Right ventricle myocardium superior (tissue), 1 donor: Measurements from ENCODE around the gene NHERF1. TPM values are rescaled to one million over a fixed set of nuclear protein-coding genes. Genes with fewer than 3 reads are reported as not detected.

ENCODE experiments used
- ATAC-seq: fragments of 200-7000 bp; cut with Tn5 transposase; one replicate; pipeline ENCODE4 v1.9.1; 2020; ENCODE audit warnings: mild to moderate bottlenecking; ENCODE audit not compliant: poor library complexity
- DNase-seq: peaks from one replicate; pipeline ENCODE4 v3.0.0-alpha.2; 2020
- intact Hi-C: fragments of 100-400 bp; cut with DNase I; formaldehyde crosslinking; loops from one replicate; pipeline ENCODE4 v1.11.2; 2022
- total RNA-seq: library from RNA; stranded (reverse); fragmentation: NEBNext Ultra II Directional; extraction: Animal tissue kit (Norgen Biotek cat#: 25700); gene quantifications from one replicate; pipeline ENCODE4 v1.2.1, GENCODE V29; 2021
- donor health status: DM: no; HTN: yes; CAD: no; lungs with severe emphysema.

Gene NHERF1
- total RNA-seq, 1 donor from 2014 or later = 13.7 TPM

DNA sequence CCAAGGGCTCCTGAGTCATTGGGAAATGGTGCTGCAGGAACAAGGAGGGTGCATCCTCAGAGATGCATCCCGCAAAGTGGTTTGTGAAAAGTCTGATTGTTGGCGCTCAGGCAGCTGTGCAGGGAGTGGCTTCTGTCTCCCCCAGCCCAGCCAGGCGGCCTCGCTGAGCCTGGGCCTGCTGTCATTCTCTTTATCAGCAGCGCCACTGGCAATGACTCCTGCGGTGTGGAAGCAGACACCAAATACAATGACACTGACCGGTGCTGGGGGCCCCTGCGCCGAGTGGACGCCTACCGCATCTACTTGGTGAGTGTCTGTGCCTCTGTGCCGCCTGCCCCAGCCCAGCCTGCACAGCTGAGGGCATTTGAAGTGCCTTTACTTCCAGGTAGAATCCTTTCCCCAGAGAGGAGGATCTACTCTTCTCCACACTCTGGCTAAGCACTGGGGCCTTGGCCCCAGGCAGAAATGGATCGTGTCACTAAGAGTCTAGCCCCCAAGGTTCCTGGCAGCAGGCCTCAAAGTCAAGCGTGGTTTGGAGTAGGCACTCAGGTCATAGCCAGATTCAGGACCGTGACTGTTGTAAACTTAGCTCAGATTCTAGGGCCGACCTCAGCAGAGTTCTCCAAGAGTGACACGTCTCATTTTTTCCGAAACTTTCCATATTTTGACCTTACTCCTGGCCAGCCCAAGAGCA lies 47.0 kb downstream of the NHERF1 start:
- ATAC-seq (no peak), DNase-seq (no peak)
- intact Hi-C loops = no loop called here

- intact Hi-C loops = no loop called here
- DNase-seq = no peak
- ATAC-seq = peak; percentile 64
Observed at GRCh38 chr17:74796211-74796610, 47.8 kb downstream of the NHERF1 start.

- intact Hi-C loops = no loop called here
- ATAC-seq (no peak), DNase-seq (no peak)
Observed at GRCh38 chr17:74796866-74797265, 48.4 kb downstream of the NHERF1 start.

- ATAC-seq (no peak), DNase-seq (no peak)
- intact Hi-C loops = no loop called here
Observed at GRCh38 chr17:74797824-74798223, 49.4 kb downstream of the NHERF1 start.

DNA sequence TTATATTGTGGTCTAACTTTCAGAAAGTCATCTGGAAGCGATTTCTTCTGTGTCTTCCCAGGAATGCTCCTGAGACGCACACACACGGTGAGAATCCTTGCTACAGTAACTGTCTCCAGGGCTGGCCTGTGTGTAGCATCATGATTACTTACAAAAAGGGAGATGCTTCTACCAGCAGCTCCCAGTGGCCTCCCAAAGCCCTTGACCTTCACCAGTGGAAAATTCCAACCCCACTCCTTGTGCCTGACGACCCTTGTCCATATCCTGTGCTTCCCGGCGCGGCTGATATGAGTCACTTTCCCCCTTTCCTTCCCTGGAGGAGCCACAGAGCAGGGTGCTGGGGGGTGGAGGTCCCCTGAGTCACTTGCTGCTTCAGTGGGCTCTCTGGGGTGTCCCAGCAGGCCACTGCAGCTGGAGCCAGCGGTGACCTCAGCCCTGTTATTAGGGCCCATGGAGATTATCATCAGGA lies 49.8 kb downstream of the NHERF1 start:
- intact Hi-C loops = no loop called here
- DNase-seq (no peak), ATAC-seq (no peak)

- no peak for ATAC-seq
- intact Hi-C loops = no loop called here
- no peak for DNase-seq
Observed at GRCh38 chr17:74799097-74799496, 50.7 kb downstream of the NHERF1 start.

GRCh38 chr17:74800531-74800930 lies 52.1 kb downstream of the NHERF1 start:
- DNase-seq (no peak), ATAC-seq (no peak)
- intact Hi-C loops = no loop called here

GRCh38 chr17:74801896-74802295 lies 53.5 kb downstream of the NHERF1 start:
- DNase-seq (no peak), ATAC-seq (no peak)
- intact Hi-C loops = no loop called here

- ATAC-seq (no peak), DNase-seq (no peak)
- intact Hi-C loops = no loop called here
Observed at GRCh38 chr17:74803388-74803930, 55.0 kb downstream of the NHERF1 start.

DNA sequence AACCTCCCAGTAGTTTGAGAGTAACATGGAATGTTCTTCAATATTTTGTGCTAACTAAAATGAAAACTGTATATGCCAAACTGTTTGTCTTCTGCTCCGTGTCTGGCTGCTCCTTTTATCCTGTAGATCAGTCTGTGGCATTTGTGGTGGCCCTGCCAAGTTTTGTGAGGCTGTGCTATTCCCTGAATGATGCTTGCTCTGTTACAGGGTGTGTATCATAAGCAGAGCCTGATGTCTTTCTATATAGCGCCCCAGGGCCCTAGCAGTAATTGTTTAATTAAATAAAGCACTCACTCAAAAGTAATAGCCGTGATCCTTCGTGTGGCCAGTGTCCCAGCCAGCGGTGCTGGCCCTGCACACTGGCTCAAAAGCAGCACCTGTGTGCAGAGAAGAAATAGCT lies 55.5 kb downstream of the NHERF1 start:
- intact Hi-C loops = no loop called here
- ATAC-seq = no peak
- no peak for DNase-seq

DNA sequence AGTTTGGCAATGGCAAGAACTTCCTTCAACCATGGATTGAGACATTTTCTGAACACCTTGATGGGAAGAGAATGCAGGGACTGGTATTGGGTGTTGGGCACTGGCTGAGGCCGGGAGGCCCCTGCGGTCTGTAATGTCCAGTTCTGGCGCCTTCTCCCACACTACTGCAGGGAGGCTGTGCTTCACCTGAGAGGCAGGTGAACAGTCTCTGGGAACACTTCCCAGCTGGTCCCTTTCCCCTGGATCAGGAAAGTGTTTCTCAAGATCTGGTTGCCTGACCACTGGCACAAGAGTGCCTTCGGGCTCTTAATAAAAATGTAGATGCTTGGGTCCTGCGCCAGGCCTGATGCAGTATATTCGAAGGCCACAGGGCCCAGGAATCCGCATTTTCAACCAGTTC lies 56.3 kb downstream of the NHERF1 start:
- no peak for DNase-seq
- intact Hi-C loops = no loop called here
- no peak for ATAC-seq

DNA sequence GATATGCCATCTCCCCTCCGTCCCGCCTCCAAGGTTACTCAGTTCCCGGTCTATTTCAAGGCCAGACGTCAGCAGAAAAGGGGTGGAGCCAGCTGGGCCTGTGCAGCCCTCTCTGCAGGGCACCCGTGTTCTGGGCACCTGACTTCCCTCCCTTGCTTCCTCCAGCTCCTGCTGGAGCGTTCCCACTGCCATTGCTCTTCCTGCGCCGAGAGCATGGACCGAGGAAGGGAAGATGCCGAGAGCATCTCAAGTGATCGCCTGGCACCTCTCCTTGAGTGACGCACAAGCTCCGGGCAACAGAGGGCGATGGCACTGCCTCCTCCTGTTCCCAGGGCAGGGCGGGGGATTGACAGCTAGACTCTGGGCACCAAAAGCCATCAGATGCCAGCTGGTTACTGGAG lies 57.2 kb downstream of the NHERF1 start:
- intact Hi-C loops = no loop called here
- peak; percentile 81 for ATAC-seq
- DNase-seq = peak; percentile 52

DNA sequence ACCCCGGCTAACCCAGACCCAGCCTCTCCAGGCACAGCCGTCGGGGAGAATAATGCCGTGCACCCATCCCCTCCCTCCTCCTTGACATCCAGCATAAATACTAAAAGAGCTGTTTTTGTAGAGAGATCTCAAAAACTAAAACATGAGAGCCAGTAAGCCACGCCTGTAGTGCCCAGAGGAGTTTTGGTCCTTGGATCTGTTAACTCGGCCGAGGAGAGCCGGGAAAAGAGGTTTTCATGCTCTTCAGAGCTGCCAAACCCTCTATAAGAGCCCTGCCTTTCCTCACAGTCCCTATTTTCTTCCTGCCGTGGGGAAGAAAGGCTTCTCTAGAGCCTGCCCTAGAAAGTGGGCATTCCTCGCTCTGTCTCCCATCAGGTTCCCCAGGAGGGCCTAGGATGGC lies 57.9 kb downstream of the NHERF1 start:
- ATAC-seq (no peak), DNase-seq (no peak)
- intact Hi-C loops = no loop called here

GRCh38 chr17:74807441-74807840 lies 59.0 kb downstream of the NHERF1 start:
- no peak for DNase-seq
- intact Hi-C loops = no loop called here
- no peak for ATAC-seq

DNA sequence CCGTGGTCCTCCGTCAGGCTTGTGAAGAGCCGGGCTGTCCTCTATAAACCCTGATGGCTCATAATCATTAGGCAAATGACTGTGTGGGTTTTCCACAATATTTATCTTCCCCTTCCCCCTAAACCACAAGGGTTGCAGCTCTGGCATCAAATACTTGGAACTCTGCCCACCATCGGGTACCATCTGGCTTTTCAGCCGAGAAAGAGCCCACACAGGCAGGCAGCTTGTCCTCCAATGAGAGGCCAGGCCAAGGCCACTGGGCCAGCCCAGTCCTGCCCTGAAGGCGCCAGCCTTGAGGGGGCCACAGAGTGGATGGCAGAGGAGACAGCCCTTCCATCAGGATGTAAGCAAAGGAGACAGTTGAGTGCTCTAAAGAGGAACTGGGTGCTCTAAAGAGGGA lies 59.5 kb downstream of the NHERF1 start:
- intact Hi-C loops = no loop called here

DNA sequence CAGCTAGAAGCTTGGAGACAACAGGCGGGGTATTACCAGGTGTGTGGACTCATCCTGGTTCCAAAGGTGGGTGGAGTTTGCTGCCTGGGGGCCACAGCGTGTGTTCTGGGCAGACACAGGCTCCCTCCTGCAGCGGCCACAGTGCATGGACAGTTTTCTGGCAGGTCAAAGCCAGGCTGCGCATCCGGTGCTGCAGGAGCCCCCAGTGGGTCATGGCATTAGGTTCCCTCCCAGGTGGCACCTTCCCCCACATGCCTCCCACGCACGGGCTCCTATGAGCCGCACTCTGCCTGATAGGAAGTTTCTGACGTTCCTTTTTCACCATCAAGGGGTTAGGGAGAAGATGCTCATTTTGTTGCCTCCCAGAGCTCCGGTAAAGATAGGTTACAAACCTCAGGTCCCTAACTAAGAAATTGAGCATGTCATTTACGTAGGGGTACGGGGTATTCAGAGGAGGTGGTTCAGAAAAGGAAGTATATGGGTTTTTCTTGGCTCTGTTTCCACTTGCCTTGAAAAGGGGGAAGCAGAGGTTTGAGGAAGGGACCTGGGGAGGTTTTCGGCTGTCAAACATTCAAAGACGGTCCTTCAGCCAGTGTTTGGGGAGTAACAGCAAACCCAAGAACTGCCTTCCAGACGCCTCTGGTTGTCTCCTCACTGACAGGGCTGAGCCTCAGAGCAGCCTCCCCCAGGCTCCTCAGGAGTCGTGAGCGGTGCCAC lies 60.4 kb downstream of the NHERF1 start:
- no peak for ATAC-seq
- intact Hi-C loops = no loop called here

More for the DNA sequence above, 59.5 kb downstream of the NHERF1 start:
- ATAC-seq = no peak
- DNase-seq = no peak

GRCh38 chr17:74810699-74811485 lies 62.5 kb downstream of the NHERF1 start:
- intact Hi-C loops = no loop called here
- DNase-seq (no peak), ATAC-seq (no peak)

More for the DNA sequence above, 60.4 kb downstream of the NHERF1 start:
- DNase-seq = no peak

DNA sequence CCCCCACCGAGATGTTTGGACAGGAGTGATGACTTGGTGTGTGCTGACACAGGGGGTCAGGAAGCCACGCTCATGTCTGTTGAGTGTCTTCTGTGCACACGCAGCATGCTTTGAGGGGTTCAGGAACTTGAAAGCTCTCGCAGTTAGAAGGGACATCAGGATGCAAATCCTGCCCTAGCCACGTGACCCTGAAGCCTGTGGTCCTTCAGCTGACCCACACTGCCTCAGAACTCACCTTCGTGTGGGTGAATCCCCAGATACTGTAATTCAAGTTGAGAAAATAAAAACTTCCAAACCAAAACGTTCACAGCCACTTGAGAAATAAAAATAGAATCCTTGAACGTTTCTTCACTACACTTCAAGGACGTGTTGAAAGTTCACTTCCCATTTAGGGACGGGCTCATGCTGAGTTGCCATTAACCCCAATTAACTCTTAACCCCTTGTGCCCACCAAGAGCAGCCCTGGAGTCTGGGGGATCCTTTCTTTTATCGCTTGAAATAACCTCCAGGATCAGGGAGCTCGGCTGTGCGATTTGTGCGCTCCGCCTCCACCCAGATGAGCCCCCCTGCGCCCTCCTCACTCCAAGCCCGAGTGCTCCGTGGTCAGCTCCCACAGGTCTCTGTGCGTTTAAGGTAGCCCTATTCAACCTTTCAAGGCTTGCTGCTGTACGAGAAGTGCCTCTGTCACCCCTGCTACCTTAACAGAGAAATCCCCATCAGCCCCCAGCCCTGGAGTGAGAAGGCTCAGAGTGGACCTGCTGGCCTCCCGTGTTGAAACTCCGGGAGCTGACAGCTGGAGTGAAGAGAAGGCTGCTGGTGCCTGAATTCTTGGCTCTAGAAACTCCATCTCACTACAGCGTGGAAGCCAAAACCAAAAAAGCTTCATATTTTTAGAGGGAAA lies 63.9 kb downstream of the NHERF1 start:
- intact Hi-C loops = no loop called here
- DNase-seq (peak; percentile 50), ATAC-seq (peak; percentile 85)
